ENCODE results near the gene NUP153. TPM values are rescaled to one million over a fixed set of nuclear protein-coding genes. Genes with fewer than 3 reads are reported as not detected.

NUP153 gene
- total RNA-seq, 1 experiment from 2014 or later, result 67.0 TPM

GRCh38 chr6:17600527-17601385, 106.0 kb downstream of the NUP153 start:
- DNase-seq (ENCODE audit: low spot score) (peak; percentile 63), ATAC-seq (peak; percentile 38)
- peaks cover 13% of the 10 kb centered on the region for H3K4me1 Mint-ChIP-seq
- CTCF ChIA-PET, result interaction anchor here (0.6 to 2.4 kb wide), 11 partner anchors 11 to 521 kb away, joined by 3 to 11 read pairs (median 4); partner anchors contain the start of gene NHLRC1
- peak overlapping the region; percentile 74 for H3K4me3 Mint-ChIP-seq
- 0 out of 2 replicates have a peak, but pooled peaks have one; percentile 23 for TF ChIP-seq JUN (CRISPR knock-in tag; IDR thresholded peaks at IDR 0.05)
- no peak for TF ChIP-seq ZNF396 (CRISPR knock-in tag; IDR thresholded peaks at IDR 0.05; ENCODE audit: borderline replicate concordance)
- no peak for TF ChIP-seq TCF7 (CRISPR knock-in tag; IDR thresholded peaks at IDR 0.05; ENCODE audit: low read depth)
- TF ChIP-seq ZNF232 (CRISPR knock-in tag; IDR thresholded peaks at IDR 0.05), result no peak
- no peak for TF ChIP-seq PREB (CRISPR knock-in tag; IDR thresholded peaks at IDR 0.05; ENCODE audit: borderline replicate concordance)
- peak; percentile 56; the same call in 1 of the 2 replicates for TF ChIP-seq E2F5 (CRISPR knock-in tag; IDR thresholded peaks at IDR 0.05)
- TF ChIP-seq, protein P1, sequence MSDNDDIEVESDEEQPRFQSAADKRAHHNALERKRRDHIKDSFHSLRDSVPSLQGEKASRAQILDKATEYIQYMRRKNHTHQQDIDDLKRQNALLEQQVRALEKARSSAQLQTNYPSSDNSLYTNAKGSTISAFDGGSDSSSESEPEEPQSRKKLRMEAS (CRISPR knock-in tag; IDR thresholded peaks at IDR 0.05), result peak; percentile 56; the same call in 1 of the 2 replicates
- TF ChIP-seq ATF6 (CRISPR knock-in tag; IDR thresholded peaks at IDR 0.05), result 0 out of 2 replicates have a peak, but pooled peaks have one; percentile 54
- 0 out of 2 replicates have a peak, but pooled peaks have one; percentile 30 for TF ChIP-seq FOXP4 (CRISPR knock-in tag; IDR thresholded peaks at IDR 0.05)
- TF ChIP-seq ZNF512 (CRISPR knock-in tag; IDR thresholded peaks at IDR 0.05; ENCODE audit: borderline replicate concordance), result no peak
- no peak for TF ChIP-seq PRRX2 (CRISPR knock-in tag; IDR thresholded peaks at IDR 0.05)
- peak; percentile 55; the same call in 1 of the 2 replicates for TF ChIP-seq HMGXB4 (CRISPR knock-in tag; IDR thresholded peaks at IDR 0.05)
- H3K27ac Mint-ChIP-seq, result no peak overlapping the region
- POLR2A ChIA-PET, result interaction anchor here (0.5 to 1.7 kb wide), 6 partner anchors 11 to 521 kb away, joined by 3 to 10 read pairs (median 4); partner anchors contain the start of gene NUP153
- peaks cover 4% of the 10 kb centered on the region; the same call in 1 of the 2 replicates for H3K36me3 Mint-ChIP-seq
- H3K9me3 Mint-ChIP-seq, result no peaks in the 10 kb centered on the region
- no peaks in the 10 kb centered on the region for H3K27me3 Mint-ChIP-seq (ENCODE audit: low read depth)

Measured in WTC11 (cell line).